Measurements from ENCODE around the gene FHL2.

FHL2 gene

DNA sequence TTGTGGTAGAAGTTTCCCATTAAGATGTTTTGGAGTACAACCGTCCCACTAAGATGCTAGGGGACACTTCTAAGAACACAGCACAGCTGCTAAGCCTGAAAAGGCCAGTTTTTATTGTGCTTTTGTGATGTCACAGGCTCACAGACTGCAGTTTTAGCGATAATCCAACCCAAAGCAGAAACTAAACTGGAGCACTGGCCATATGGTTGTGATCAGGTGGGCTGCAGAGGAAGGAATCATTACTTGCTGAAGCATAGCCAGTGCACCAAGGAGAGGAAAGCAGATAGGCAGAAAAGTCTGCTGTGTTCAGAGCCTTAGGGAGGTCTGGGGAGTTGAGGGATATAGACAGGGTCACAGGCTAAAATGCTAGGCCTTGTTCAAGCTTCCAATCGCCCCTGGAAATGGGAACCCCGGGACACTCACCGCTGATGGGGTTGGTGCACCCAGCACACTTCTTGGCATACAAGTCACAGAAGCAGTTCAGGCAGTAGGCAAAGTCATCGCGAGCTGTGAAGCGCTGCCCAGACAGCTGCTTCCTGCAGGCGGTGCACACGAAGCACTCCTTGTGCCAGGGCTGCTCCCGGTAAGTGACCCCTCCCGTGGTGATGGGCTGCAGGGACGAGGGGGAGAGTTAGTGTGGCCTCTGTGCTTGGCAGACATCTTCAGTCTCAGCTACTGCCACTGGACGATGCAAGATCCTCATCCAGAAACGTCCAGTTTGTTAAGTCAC lies 35.8 kb downstream of the FHL2 start:
- Histone ChIP-seq H3K9me3 (replicated peaks; ENCODE audit: insufficient read depth, low read length) (no peaks in the 10 kb centered on the region), H4K20me1 (ENCODE audit: insufficient read depth, low read length) (no peaks in the 10 kb centered on the region), H3F3A (ENCODE audit: insufficient read depth, low read length) (no peaks in the 10 kb centered on the region), H3K4me2 (ENCODE audit: low read depth, low read length) (no peak overlapping the region), H3K79me2 (ENCODE audit: low read length) (no peaks in the 10 kb centered on the region), H3K9ac (ENCODE audit: low read length) (no peak overlapping the region), H3K27ac (ENCODE audit: low read length) (no peak overlapping the region), H3K4me1 (ENCODE audit: low read length) (no peaks in the 10 kb centered on the region), H3K9me2 (replicated peaks; ENCODE audit: insufficient read depth, low read length) (no peaks in the 10 kb centered on the region), H3K4me3 (ENCODE audit: low read length) (no peak overlapping the region), H3K27me3 (replicated peaks; ENCODE audit: insufficient read depth, low read length) (no peaks in the 10 kb centered on the region), H3K36me3 (replicated peaks; ENCODE audit: insufficient read depth, low read length) (no peaks in the 10 kb centered on the region), H2AFZ (ENCODE audit: low read length) (no peak overlapping the region)
- no peak for DNase-seq
- TF ChIP-seq EZH2 (optimal IDR thresholded peaks at IDR 0.05; ENCODE audit: low read depth, low read length): no peak
- TF ChIP-seq, protein P1, sequence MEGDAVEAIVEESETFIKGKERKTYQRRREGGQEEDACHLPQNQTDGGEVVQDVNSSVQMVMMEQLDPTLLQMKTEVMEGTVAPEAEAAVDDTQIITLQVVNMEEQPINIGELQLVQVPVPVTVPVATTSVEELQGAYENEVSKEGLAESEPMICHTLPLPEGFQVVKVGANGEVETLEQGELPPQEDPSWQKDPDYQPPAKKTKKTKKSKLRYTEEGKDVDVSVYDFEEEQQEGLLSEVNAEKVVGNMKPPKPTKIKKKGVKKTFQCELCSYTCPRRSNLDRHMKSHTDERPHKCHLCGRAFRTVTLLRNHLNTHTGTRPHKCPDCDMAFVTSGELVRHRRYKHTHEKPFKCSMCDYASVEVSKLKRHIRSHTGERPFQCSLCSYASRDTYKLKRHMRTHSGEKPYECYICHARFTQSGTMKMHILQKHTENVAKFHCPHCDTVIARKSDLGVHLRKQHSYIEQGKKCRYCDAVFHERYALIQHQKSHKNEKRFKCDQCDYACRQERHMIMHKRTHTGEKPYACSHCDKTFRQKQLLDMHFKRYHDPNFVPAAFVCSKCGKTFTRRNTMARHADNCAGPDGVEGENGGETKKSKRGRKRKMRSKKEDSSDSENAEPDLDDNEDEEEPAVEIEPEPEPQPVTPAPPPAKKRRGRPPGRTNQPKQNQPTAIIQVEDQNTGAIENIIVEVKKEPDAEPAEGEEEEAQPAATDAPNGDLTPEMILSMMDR (IDR thresholded peaks at IDR 0.05; ENCODE audit: low read length): no peak
- TF ChIP-seq EZH2phosphoT487 (IDR thresholded peaks at IDR 0.05; ENCODE audit: low read length): no peak

DNA sequence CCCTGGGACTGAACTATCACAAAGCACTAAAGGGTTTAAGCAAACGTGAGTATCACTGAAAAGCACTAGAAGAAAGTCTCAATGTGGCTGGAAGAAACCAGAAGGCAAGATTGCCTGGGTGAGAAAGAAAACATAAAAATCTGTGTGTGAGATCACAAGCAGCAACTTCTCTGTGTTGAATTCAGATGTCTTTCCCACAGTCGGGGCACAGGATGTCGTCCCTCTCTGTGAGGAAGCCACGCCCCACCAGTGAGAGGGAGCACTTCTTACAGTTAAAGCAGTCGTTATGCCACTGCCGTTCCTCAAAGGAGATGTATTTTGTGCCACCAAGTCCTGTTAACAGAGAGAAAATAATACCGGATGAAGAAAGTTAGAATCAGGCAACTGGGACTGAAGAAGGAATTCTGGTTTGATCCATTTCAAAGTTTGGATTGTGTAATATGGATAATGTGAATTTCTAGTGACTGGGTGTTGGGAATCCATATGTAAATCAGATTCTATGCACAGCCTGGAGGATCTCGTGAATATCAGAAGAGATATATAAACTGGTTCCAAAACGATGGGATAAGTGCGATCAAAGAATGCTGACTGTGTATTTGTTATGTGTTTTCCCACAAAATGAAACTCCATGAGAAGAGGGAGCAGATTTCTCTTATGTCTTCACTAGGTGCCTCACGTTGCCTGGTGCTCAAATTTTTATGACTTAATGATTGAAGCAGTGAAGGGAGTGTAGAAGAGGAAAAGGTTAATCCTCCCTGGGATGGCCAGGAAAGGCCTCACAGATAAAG lies 37.6 kb downstream of the FHL2 start:
- DNase-seq: no peak
- Histone ChIP-seq H3K4me3 (ENCODE audit: low read length) (no peak overlapping the region), H3K27me3 (replicated peaks; ENCODE audit: insufficient read depth, low read length) (no peaks in the 10 kb centered on the region), H3K36me3 (replicated peaks; ENCODE audit: insufficient read depth, low read length) (no peaks in the 10 kb centered on the region; the same call in 1 of the 2 replicates), H3K27ac (ENCODE audit: low read length) (no peak overlapping the region), H3F3A (ENCODE audit: insufficient read depth, low read length) (no peaks in the 10 kb centered on the region), H3K4me2 (ENCODE audit: low read depth, low read length) (no peak overlapping the region), H3K4me1 (ENCODE audit: low read length) (no peaks in the 10 kb centered on the region), H2AFZ (ENCODE audit: low read length) (no peak overlapping the region), H4K20me1 (ENCODE audit: insufficient read depth, low read length) (no peaks in the 10 kb centered on the region), H3K9me2 (replicated peaks; ENCODE audit: insufficient read depth, low read length) (no peaks in the 10 kb centered on the region), H3K79me2 (ENCODE audit: low read length) (no peaks in the 10 kb centered on the region), H3K9ac (ENCODE audit: low read length) (no peak overlapping the region), H3K9me3 (replicated peaks; ENCODE audit: insufficient read depth, low read length) (no peaks in the 10 kb centered on the region)
- TF ChIP-seq, protein P1 (IDR thresholded peaks at IDR 0.05; ENCODE audit: low read length): no peak
- no peak for TF ChIP-seq EZH2 (optimal IDR thresholded peaks at IDR 0.05; ENCODE audit: low read depth, low read length)
- no peak for TF ChIP-seq EZH2phosphoT487 (IDR thresholded peaks at IDR 0.05; ENCODE audit: low read length)

DNA sequence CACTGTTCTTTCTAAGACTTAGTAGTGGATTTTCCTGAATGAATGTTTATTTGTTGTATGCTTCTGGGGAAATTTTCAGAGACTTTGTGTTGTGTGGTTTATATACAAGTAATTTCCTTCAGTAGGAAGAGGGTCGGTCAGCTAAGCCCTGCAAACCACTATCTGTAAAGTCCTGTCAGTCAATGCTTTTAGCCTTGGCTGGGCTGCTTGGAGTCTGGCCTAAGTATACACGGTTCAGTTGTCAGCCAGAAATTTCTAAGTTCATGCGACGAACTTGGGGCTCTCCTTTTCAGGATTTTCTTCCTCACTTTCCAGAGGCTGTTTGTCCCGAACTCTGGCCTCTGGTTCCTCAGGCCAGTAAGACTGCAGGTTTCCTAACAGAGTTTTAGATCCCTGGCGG lies 40.3 kb downstream of the FHL2 start:
- Histone ChIP-seq H3K27me3 (replicated peaks; ENCODE audit: insufficient read depth, low read length) (no peaks in the 10 kb centered on the region), H3K4me1 (ENCODE audit: low read length) (no peaks in the 10 kb centered on the region), H3K79me2 (ENCODE audit: low read length) (no peaks in the 10 kb centered on the region), H4K20me1 (ENCODE audit: insufficient read depth, low read length) (no peaks in the 10 kb centered on the region), H2AFZ (ENCODE audit: low read length) (no peak overlapping the region), H3K9ac (ENCODE audit: low read length) (no peak overlapping the region), H3K27ac (ENCODE audit: low read length) (no peak overlapping the region), H3K36me3 (replicated peaks; ENCODE audit: insufficient read depth, low read length) (no peaks in the 10 kb centered on the region; the same call in 1 of the 2 replicates), H3K9me2 (replicated peaks; ENCODE audit: insufficient read depth, low read length) (no peaks in the 10 kb centered on the region), H3F3A (ENCODE audit: insufficient read depth, low read length) (no peaks in the 10 kb centered on the region), H3K9me3 (replicated peaks; ENCODE audit: insufficient read depth, low read length) (no peaks in the 10 kb centered on the region), H3K4me3 (ENCODE audit: low read length) (no peak overlapping the region), H3K4me2 (ENCODE audit: low read depth, low read length) (no peak overlapping the region)
- DNase-seq: no peak
- TF ChIP-seq, protein P1 (IDR thresholded peaks at IDR 0.05; ENCODE audit: low read length): no peak

Measured in MM.1S (cell line).